Measurements from ENCODE around the gene PSMC3IP.
"Not testable (repeated sequence)": the region's sequence is repeated elsewhere in the genome, so short reads cannot be mapped to it uniquely, and the experiment has no call there.

PSMC3IP gene, protein sequence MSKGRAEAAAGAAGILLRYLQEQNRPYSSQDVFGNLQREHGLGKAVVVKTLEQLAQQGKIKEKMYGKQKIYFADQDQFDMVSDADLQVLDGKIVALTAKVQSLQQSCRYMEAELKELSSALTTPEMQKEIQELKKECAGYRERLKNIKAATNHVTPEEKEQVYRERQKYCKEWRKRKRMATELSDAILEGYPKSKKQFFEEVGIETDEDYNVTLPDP

DNA sequence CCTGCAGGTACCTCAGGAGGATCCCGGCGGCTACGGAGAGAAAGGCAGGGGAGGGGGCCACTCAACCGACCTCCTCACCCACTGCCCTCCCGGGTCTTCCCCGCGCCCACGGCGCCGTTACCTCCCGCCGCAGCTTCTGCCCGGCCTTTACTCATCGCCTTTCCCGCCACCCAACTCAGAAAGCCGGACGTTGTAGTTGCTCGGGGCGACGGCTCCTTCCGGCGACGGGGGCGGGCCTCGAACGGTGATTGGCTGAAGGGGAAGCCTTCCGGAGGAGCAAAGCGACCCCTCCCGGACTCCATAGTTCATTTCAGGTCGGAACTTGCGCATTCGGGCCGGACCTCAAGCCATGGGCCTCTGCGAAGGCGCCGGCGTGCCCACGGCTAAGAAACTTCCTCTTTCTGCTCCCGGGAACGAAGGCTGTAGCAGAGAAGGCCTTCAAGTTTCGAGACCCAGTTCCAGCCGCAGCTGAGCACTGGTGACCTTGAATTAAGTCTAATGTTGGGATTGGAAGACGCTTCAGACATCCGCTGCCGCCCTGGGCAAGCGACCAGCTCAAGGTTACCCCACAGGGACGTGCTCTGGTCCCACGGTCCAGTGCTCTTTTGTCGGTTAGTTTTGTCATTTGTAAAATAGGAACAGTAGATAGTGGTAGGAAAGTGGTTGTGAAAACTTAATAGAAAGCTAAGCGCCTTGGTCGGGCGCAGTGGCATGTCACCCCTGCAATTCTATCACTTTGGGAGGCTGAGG lies at the start of gene PSMC3IP:
Gene PSMC3IP, minus strand, starts transcription at position 198 of the 750 bp plus-strand sequence. Its CDS starts 43 bp downstream, at position 155.
- DNase-seq = peak; percentile 92

DNA sequence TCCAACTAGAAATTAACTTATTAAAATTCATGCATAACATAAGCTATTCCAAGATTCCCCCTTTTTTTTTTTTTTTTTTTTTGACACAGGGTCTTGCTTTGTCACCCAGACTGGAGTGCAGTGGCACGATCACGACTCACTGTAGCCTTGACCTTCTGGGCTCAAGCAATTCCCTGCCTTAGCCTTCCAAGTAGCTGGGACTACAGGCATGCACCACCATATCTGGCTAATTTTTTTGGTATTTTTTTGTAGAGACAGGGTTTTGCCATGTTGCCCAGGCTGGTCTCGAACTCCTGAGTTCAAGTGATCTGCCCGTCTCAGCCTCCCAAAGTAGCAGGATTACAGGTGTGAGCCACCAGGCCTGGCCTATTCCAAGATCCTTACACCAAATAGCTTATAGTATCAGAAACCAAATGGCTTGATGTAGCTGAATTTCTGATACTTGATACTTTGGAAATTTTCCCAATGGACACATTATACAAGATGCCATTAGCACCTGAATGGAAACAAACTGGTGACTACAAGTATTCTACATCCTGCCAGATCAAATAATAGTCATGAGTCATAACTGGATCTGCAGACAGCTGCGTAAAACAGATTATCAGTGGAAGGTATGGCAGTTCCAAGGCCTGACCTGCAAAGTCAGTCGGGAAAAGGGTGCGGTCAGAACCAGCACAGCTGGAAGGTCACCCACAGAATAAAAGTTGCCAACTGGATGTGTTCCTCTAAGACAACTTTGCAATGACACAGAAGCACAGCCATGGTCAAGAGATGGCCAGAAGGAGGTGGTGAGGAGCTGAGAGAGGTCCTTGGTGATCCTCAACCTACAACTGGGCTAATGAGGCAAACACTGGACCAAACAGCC lies 46.4 kb upstream of the PSMC3IP start:
- DNase-seq = no peak

DNA sequence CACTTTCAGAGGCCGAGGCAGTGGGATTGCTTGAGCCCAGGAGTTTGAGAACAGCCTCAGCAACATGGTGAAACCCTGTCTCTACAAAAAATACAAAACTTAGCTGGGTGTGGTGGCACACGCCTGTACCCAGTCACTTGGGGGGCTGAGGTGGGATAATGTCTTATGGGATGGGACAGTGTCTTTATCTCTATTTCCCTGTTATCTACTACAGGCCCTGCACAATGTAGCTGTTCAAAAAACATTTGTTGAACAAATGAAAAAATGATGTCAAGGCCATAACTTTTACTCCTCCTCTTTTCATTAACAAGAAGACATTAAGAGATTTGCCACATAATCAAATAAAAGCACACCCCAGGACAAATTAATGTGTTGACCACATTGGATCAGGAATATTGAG lies 45.7 kb upstream of the PSMC3IP start:
- no peak for DNase-seq

DNA sequence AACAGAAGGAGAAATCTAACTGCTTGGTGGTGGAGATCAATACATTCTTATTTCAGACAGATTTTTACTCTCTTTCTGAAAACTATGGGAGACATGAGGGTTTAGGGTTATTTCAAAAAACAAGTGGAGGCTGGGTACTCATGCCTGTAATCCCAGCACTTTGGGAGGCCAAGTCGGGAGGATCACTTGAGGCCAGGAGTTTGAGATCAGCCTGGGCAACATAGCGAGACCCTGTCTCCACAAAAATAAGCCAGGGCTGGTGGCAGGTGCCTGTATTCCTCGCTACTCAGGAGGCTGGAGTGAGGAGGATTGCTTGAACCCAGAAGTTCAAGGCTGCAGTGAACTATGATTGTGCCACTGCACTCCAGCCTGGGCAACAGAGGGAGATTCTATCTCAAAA lies 44.5 kb upstream of the PSMC3IP start:
- DNase-seq = not testable (repeated sequence)

DNA sequence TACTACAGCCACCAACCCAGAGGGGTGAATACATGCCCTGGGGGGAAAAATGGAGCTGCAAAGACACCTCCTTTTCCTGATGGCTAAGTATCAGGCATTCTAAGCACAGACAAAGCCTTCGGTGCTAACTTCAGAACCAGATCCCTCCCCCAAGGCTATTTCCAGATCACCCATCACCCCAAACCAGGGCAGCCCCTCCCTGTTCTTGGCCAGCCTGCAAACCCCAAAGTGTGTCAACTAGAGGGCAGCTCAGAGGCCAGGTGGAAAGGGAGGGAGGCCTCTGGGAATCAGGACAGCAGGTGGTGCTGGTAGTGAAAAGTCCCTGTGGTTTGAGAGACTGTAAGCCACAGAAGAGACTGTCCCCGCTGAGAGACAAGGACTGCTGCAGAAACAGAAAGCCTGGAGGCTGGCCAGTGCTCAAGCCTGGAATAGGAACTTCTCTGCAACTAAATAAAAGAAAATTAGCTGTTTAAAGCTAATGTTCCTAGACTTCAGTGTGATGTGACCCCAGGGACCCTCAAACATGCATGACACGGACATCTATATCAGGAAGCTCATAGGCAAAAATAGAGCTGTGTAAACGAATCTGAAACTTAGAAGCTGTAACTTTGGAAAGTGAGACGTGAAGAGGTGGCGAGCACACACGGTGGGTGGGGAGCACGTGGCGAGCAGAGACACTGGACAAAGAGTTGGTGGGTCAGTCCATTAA lies 41.1 kb upstream of the PSMC3IP start:
- no peak for DNase-seq

DNA sequence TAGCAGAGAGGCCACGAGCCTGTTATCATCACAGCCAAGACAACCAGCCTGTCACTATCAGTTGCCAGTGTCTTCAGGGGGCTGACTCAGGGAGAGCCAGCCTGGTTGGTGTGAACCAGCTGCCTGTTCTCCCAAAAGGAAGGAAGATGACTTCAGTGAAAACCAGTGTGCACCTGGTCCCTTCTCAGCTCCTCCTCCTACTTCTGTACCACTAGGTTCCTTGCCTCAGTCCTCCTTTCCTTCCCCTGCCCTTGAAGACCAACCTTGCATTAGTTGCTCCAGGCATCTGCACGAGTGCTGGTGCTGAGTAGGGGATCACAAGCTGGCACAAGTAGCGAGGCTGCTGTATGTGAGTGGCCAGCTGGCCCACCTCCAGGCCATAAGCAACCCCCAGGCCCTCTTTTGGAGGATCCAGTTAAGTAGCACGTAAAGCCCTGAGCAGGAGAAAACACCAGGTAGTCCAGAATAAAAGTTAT lies 40.5 kb upstream of the PSMC3IP start:
- DNase-seq = no peak

DNA sequence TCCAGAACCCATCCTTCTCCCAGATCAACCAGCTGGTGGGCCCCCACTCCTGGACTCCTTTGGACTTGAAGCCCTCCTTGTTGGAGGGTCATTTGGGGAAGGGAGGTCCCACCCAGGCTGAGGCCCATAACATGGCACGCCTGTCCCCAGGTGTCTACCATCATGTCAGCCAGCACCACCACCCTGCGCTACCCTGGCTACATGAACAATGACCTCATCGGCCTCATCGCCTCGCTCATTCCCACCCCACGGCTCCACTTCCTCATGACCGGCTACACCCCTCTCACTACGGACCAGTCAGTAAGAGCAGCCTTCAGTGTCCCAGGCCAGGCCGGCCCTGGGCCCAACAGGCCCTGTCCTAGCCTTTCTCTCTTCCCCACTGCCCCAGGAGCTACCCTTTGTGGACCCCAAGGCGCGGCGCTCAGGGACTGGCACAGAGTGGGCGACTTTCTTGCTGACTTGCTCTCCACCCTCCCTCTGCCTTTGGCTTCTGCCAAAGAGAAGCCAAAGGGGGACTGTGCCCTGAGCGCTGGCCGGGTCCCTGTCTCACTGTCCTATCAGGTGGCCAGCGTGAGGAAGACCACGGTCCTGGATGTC lies 36.3 kb upstream of the PSMC3IP start:
- no peak for DNase-seq

DNA sequence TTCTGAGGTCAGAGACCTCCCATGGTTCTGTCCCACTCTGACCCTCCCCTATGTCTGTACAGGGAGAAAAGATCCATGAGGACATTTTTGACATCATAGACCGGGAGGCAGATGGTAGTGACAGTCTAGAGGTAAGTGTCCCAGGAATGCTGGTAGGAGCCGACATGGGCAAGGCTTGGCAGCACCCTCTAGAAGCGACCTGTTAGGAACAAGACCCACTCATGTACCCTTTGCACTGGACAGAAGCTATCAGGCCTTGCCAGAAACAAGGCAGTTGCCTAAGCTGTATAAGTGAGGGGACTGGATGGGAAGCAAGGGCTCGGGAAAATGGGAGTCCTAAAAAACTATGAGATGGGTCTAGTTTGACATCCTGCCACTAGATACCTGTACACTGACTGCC lies 34.5 kb upstream of the PSMC3IP start:
- no peak for DNase-seq

DNA sequence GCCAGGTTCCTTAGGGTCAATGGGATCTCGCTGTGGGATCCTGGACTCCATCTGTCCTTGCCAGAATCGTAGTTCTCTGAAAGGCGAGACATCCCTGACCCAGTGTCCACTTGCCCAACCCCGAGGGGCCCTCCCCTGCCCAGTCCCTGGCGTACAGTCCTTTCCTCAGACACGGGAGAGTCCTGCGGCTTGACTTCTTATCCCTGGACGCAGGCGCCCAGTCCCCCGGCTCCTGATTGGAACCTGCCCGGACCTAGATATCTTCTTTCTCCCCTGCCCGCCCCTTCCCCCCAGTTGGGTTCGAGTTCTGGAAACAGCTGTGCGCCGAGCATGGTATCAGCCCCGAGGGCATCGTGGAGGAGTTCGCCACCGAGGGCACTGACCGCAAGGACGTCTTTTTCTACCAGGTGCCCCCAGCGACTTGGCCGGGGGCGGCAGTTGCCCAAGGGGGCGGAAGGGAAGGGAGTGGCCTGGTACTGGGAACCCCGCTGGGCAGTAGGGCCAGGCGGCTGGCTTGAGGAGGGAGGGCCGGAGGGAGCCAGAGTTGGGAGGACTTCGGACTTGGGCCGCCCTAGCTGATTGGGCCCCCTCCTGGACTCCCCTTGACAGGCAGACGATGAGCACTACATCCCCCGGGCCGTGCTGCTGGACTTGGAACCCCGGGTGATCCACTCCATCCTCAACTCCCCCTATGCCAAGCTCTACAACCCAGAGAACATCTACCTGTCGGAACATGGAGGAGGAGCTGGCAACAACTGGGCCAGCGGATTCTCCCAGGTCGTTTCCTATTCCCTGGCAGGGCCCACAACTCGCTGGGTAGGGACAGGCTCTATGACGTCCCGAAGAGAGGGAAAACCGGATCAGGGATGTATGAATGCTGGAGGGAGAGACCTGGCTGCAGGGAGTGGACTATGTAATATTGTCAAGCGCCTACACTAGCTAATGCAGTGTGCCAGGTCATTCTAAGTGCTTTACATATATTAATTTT lies 32.6 kb upstream of the PSMC3IP start:
- DNase-seq = not testable (repeated sequence)

DNA sequence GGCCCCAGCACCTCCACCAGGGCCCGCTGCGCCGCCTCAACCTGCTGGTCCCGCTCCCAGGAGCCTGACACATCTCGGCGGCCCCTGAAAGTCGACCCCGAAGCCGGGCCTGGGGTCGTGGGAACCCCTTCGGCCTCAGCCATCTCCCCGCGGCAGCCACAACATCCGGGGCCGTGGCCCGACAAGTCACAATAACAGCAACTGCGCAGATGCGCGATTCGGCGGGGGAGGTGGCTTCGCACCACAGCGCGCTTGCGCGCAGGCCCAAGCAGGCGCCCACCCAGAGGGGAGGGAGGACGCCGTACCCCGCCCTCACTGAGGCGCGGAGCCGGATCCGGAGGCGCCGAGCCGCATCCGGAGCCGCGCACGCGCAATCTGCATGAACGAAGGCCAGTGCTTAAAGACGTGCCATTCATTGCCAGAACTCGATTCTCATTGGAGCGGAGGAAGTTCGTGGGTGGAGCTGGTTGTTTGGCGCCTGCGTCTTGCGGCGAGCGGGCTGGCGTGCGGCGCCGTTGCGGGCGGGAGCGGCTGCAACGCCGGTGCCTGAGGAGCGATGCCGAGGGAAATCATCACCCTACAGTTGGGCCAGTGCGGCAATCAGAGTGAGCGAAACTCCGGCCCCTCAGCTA lies 31.8 kb upstream of the PSMC3IP start, which contains the start of the genes RETREG3 and TUBG1:
Gene RETREG3, minus strand, starts transcription at position 193 of the 632 bp plus-strand sequence. Its CDS starts 50 bp downstream, at position 143.
Gene TUBG1, plus strand, starts transcription at position 502 of the 632 bp plus-strand sequence. Its CDS starts 55 bp downstream, at position 557.
- peak; percentile 99 for DNase-seq

DNA sequence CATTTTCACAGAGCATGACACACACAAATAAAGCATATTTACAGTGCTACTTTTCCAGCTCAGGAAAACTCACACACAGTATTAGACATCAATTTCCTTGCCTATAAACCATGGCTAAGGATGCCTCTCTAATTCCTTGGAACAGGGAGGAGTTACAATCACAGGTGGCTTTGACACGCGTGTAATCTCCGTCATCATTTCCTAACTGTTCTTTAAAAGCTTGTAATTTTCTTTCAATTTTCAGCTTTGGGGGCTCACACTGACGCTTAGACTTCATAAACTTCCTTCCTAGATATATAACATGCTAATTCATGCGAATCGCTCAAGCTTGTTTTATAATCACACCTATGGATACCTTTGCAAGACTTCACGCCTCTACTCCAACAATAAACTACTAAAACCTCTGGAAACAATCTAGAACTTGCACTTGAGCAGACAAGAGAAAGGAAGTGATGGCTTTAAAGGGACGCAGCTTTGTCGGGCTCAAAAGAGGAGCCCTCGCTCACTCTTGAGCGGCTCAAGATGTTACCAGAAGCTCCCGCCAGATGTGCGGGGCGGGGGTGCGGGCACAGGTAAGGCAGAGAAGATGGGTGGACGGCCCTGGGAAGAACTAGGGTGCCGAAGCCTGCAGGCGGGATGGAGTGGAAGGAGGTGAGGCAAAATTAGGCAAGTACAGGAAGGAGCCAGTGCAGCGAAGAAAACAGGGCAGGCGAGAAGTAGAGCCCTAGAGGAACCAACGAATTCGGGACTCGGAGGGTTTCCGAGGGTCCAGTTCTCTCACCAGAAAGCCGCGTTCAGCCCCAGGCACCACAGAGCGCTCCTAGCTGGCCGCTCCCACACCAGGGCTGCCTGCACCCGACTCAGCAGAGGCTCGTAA lies 31.0 kb upstream of the PSMC3IP start:
- peak; percentile 27 for DNase-seq

DNA sequence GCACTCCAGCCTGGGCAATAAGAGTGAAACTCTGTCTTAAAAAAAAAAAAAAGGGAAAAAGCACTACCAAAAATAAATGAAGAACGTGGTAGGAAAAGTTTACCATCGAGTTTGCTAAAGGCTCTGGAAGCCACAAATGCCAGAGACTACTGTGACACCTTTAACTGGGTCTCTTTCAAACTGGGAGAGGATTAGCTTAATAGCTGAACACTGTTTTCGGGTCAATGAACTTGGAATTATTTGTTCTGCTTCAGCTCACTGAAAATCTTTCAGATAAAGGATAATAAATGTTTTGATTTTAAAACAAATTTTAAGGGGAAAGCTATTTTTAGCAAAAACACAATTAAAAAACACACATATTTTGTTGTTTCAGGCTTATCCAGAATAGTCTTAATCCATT lies 30.2 kb upstream of the PSMC3IP start:
- no peak for DNase-seq

DNA sequence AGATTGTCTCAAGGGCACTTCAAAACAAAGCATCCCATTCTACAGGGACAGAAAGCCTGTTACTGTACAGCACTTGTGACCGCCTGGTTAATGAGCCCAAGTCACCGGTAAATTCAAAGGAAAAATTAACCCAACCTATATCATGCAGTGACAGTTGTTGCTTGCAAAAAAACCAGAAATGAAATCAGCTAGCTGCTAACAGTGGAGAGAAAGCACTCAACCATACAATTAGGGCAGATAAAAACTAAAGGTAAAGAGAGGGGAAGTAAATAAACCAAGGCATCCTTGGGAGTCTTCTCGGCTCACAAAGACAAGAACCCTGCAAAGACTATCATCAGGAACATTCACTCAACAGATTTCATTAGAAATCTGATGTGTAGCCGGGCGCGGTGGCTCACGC lies 25.8 kb upstream of the PSMC3IP start:
- DNase-seq = no peak

DNA sequence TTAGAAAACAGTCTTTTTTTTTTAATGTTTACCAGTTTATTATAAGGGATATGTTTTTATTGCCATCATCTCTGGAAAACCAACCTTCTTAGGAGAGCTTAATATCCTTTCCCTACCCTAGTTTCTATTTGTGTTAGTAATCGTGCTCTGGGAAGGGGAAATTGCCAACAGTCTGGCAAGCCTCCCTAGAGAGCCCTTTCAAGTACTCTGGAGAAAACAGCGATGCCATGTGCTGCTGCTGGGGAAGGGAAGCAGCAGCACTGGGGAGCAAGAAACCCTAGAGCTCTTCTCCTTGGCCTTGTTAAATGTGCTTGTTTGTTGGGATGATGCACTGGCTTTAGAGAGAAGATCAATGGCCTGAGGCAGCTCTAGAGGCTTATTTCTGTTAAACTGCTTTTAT lies 21.4 kb upstream of the PSMC3IP start:
- DNase-seq = no peak

DNA sequence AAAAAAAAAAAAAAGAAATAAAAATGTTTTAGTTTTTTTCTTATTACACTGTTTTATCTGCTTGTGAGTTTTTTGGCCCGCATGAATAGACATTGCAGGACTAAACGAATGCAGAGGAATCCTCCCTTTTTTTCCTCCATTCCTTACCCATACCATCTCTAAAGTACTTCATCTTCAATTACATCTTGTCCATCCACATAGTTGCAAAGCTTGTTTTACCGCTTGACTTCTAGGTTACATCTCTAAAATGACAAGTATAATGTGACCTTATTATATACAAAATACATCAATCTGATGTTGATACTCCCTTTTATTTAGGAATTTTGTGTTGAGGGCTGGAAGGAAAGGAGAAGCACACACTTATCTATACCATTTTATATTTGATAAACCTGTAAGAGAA lies 18.9 kb upstream of the PSMC3IP start:
- DNase-seq = no peak

DNA sequence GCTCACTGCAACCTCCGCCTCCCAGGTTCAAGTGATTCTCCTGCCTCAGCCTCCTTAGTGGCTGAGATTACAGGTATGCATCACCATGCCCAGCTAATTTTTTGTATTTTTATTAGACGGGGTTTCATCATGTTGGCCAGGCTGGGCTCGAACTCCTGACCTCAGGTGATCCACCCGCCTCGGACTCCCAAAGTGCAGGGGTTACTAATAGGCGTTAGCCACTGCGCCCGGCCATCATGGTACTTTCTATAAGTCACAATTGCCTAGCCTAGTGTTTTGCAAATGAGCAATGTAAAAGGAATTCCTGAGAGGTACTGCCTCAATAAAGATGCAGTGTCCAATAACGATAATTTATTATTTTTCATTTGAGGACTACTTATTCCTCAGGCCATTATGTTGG lies 13.9 kb upstream of the PSMC3IP start:
- DNase-seq = no peak

DNA sequence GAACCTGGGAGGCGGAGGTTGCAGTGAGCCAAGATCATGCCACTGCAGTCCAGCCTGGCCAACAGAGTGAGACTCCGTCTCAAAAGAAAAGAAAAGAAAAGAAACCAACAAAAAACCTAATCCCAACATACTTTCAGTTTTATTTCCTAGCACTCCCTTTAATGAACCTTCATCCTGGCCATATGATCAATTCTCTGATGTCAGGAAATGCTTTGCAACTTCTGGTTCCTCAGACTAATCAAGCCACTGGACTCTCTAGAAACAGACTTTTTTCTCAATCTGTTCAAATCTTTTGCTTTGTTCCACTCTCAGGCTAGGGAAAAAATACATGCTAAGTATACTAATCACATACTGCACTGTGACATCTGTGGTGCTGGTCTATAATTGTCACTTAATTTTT lies 13.4 kb upstream of the PSMC3IP start:
- no peak for DNase-seq

DNA sequence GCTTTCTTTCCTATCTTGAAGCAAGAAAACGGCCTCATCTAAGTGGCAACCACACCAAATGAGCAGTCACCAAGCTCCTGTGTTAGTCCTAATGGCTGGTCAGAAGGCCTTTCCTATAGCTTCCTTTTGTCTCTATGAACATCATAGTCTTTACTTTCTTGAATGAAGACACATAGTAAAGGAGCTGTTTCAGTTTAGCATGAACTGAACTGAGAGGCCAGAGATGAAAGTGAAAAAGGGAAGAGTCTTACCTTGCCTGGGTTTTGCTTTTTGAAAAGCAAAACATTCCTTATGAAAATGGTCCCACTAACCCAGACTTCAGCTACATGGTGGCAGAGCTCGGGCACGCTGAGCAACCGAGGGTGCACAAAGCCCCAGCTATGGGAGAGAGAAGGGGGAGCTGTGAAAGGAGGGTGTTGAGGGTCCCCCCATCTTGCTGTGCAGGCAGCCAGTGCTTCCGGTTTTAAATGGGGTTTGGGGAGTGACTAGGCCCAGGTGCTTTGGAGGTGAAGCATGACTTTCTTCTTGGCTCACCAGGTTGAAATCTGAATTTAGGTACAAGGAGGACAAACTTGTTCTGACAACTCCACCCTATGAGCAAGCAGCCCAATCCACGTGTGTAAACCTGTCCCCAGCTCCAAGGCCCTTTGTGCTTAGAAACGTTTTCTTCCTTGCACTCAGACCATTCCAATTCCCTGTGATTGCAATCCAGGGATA lies 9.1 kb upstream of the PSMC3IP start:
- no peak for DNase-seq

DNA sequence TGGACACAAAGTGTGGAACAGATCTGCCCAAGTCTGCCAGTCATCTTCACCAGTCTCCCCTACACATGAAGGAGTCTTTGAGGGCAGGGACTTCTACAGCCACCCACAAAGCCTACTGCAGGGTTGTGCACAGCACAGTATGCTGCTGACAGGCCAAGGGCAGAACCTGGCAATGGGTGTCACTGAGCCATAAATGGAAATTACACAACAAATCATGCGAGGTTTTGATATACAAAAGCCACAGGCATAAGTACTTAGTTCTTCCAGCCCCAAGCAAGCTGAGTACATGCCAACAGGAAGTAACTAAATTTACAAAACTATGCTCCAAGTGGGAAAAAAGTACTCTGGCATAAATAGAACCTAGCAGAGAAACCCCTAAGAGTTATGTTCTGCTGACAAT lies 7.8 kb upstream of the PSMC3IP start:
- DNase-seq = no peak

Measured in CD4-positive, alpha-beta T cell treated with Interleukin-10 for 1 hour (primary cell).